ENCODE data around the gene LUC7L.
"Not testable (repeated sequence)": the region's sequence is repeated elsewhere in the genome, so short reads cannot be mapped to it uniquely, and the experiment has no call there.

DNA sequence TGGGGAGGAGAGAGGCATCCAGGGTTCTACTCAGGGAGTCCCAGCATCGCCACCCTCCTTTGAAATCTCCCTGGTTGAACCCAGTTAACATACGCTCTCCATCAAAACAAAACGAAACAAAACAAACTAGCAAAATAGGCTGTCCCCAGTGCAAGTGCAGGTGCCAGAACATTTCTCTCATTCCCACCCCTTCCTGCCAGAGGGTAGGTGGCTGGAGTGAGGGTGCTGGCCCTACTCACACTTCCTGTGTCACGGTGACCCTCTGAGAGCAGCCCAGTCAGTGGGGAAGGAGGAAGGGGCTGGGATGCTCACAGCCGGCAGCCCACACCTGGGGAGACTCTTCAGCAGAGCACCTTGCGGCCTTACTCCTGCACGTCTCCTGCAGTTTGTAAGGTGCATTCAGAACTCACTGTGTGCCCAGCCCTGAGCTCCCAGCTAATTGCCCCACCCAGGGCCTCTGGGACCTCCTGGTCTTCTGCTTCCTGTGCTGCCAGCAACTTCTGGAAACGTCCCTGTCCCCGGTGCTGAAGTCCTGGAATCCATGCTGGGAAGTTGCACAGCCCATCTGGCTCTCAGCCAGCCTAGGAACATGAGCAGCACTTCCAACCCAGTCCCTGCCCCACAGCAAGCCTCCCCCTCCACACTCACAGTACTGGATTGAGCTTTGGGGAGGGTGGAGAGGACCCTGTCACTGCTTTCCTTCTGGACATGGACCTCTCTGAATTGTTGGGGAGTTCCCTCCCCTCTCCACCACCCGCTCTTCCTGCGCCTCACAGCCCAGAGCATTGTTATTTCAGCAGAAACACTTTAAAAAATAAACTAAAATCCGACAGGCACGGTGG is 55.1 kb downstream of the LUC7L start:
- TF ChIP-seq, protein P1, sequence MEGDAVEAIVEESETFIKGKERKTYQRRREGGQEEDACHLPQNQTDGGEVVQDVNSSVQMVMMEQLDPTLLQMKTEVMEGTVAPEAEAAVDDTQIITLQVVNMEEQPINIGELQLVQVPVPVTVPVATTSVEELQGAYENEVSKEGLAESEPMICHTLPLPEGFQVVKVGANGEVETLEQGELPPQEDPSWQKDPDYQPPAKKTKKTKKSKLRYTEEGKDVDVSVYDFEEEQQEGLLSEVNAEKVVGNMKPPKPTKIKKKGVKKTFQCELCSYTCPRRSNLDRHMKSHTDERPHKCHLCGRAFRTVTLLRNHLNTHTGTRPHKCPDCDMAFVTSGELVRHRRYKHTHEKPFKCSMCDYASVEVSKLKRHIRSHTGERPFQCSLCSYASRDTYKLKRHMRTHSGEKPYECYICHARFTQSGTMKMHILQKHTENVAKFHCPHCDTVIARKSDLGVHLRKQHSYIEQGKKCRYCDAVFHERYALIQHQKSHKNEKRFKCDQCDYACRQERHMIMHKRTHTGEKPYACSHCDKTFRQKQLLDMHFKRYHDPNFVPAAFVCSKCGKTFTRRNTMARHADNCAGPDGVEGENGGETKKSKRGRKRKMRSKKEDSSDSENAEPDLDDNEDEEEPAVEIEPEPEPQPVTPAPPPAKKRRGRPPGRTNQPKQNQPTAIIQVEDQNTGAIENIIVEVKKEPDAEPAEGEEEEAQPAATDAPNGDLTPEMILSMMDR (IDR thresholded peaks at IDR 0.05; ENCODE audit: borderline replicate concordance, extremely low read depth, low read length, poor library complexity, severe bottlenecking) = not testable (repeated sequence)
- TF ChIP-seq EZH2 (IDR thresholded peaks at IDR 0.05; ENCODE audit: borderline replicate concordance, low read depth, low read length, severe bottlenecking) = not testable (repeated sequence)

All from DND-41 (cell line).